Left ventricle myocardium superior (tissue), 1 donor: Measurements from ENCODE around the gene PXMP2. TPM values are rescaled to one million over a fixed set of nuclear protein-coding genes. Genes with fewer than 3 reads are reported as not detected.
"Not testable (repeated sequence)": the region's sequence is repeated elsewhere in the genome, so short reads cannot be mapped to it uniquely, and the experiment has no call there.

Source experiments
- ATAC-seq: fragments of 200-7000 bp; cut with Tn5 transposase; one replicate; pipeline ENCODE4 v1.9.1; 2020; ENCODE audit warnings: mild to moderate bottlenecking, moderate library complexity
- DNase-seq: peaks from one replicate; pipeline ENCODE4 v3.0.0-alpha.2; 2020
- intact Hi-C: fragments of 100-400 bp; cut with micrococcal nuclease; formaldehyde crosslinking; loops from one replicate; pipeline ENCODE4 v1.11.0; 2022
- total RNA-seq: library from RNA; stranded (reverse); fragmentation: NEBNext Ultra II Directional; extraction: Animal tissue kit (Norgen Biotek cat#: 25700); gene quantifications from one replicate; pipeline ENCODE4 v1.2.1, GENCODE V29; 2021
- donor health status: DM: no; HTN: yes; CAD: no; lungs with severe emphysema.

Gene PXMP2
- total RNA-seq, 1 donor from 2014 or later, result 75.1 TPM

GRCh38 chr12:132736378-132736777 is 49.0 kb downstream of the PXMP2 start:
- DNase-seq, result peak; percentile 24

GRCh38 chr12:132736913-132737312 is 49.5 kb downstream of the PXMP2 start:
- peak; percentile 13 for DNase-seq

More at GRCh38 chr12:132736378-132736777, 49.0 kb downstream of the PXMP2 start:
- no peak for ATAC-seq
- intact Hi-C loops, result no loop called here

GRCh38 chr12:132739600-132740312 is 52.4 kb downstream of the PXMP2 start:
- DNase-seq, result peak; percentile 31
- intact Hi-C loops, result no loop called here
- peak; percentile 68 for ATAC-seq

More at GRCh38 chr12:132736913-132737312, 49.5 kb downstream of the PXMP2 start:
- no peak for ATAC-seq
- intact Hi-C loops, result no loop called here

GRCh38 chr12:132740313-132740646 is 52.9 kb downstream of the PXMP2 start:
- DNase-seq (peak; percentile 24), ATAC-seq (peak; percentile 82)
- intact Hi-C loops, result no loop called here

GRCh38 chr12:132740652-132741051 is 53.3 kb downstream of the PXMP2 start:
- peak; percentile 58 for DNase-seq
- intact Hi-C loops, result no loop called here
- peak; percentile 83 for ATAC-seq

GRCh38 chr12:132741620-132742019 is 54.2 kb downstream of the PXMP2 start:
- ATAC-seq (no peak), DNase-seq (no peak)
- intact Hi-C loops, result no loop called here

GRCh38 chr12:132743831-132744230 is 56.4 kb downstream of the PXMP2 start:
- intact Hi-C loops, result no loop called here
- DNase-seq, result peak; percentile 13
- no peak for ATAC-seq

- ATAC-seq (no peak), DNase-seq (no peak)
- intact Hi-C loops, result no loop called here
These were observed 59.2 kb downstream of the PXMP2 start for GRCh38 chr12:132746613-132747012.

GRCh38 chr12:132747395-132747794 is 60.0 kb downstream of the PXMP2 start:
- ATAC-seq, result no peak
- intact Hi-C loops, result no loop called here
- DNase-seq, result peak; percentile 5

GRCh38 chr12:132747896-132748295 is 60.5 kb downstream of the PXMP2 start:
- intact Hi-C loops, result no loop called here
- ATAC-seq, result no peak
- DNase-seq, result peak; percentile 6

GRCh38 chr12:132748319-132748718 is 60.9 kb downstream of the PXMP2 start:
- intact Hi-C loops, result no loop called here
- DNase-seq (peak; percentile 13), ATAC-seq (no peak)

- ATAC-seq, intact Hi-C loops: not testable (repeated sequence)
- peak; percentile 13 for DNase-seq
These were observed 66.3 kb downstream of the PXMP2 start for GRCh38 chr12:132753670-132754069.

- intact Hi-C loops, result no loop called here
- peak; percentile 3 for DNase-seq
- no peak for ATAC-seq
These were observed 67.0 kb downstream of the PXMP2 start for GRCh38 chr12:132754160-132754932.

Other genes starting within 250 kb of the PXMP2 start
- gene FBRSL1, start 197.4 kb upstream of the PXMP2 start, total RNA-seq, result 68.0 TPM
- not detected for gene LRCOL1, start 77.0 kb upstream of the PXMP2 start, total RNA-seq
- not detected for gene P2RX2, start 68.8 kb upstream of the PXMP2 start, total RNA-seq
- 13.0 TPM for gene POLE, start 245 bp upstream of the PXMP2 start, total RNA-seq
- 33.7 TPM for gene PGAM5, start 23.3 kb downstream of the PXMP2 start, total RNA-seq
- gene ANKLE2, start 74.2 kb downstream of the PXMP2 start, total RNA-seq, result 26.1 TPM
- gene GOLGA3, start 141.3 kb downstream of the PXMP2 start, total RNA-seq, result 26.3 TPM
- 15.1 TPM for gene CHFR, start 200.0 kb downstream of the PXMP2 start, total RNA-seq